Aorta (tissue), 5 donors: ENCODE data around the gene LRRC73. TPM values are rescaled to one million over a fixed set of nuclear protein-coding genes. Genes with fewer than 3 reads are reported as not detected.
"Not testable (repeated sequence)": the region's sequence is repeated elsewhere in the genome, so short reads cannot be mapped to it uniquely, and the experiment has no call there.

Source experiments
- ATAC-seq: fragments of 200-7000 bp; cut with Tn5 transposase; one replicate; pipeline ENCODE4 v1.9.1; 2022; ENCODE audit warnings: moderate library complexity; ENCODE audit not compliant: low FRiP score
- DNase-seq, 2 donors: peaks; one replicate each; pipeline ENCODE4 v3.0.0-alpha.2; 2020
- H3K27ac ChIP-seq, 2 donors: one replicate each; pipeline ENCODE4 v1.5.1; 2013; ENCODE audit warnings: low read length in 2 of 2, mild to moderate bottlenecking in 2 of 2, moderate library complexity in 2 of 2, control low read depth in 1 of 2, inconsistent platforms in 1 of 2, low read depth in 1 of 2
- H3K27me3 ChIP-seq, 2 donors: one replicate each; pipeline ENCODE4 v1.6.1; 2013; ENCODE audit warnings: control low read depth in 1 of 2, low read length in 1 of 2, mild to moderate bottlenecking in 1 of 2, moderate library complexity in 1 of 2; ENCODE audit not compliant: insufficient read depth in 2 of 2, control insufficient read depth in 1 of 2
- H3K36me3 ChIP-seq, 2 donors: one replicate each; pipeline ENCODE4 v1.6.1; 2013; ENCODE audit warnings: control low read depth in 1 of 2, low read length in 1 of 2, mild to moderate bottlenecking in 1 of 2; ENCODE audit not compliant: insufficient read depth in 2 of 2, control insufficient read depth in 1 of 2
- H3K4me1 ChIP-seq, 2 donors: one replicate each; pipeline ENCODE4 v1.6.1; 2013; ENCODE audit warnings: low read length in 2 of 2, control low read depth in 1 of 2, mild to moderate bottlenecking in 1 of 2, moderate library complexity in 1 of 2; ENCODE audit not compliant: insufficient read depth in 2 of 2, control insufficient read depth in 1 of 2
- H3K4me3 ChIP-seq, 2 donors: one replicate each; pipeline ENCODE4 v1.5.1; 2013; ENCODE audit warnings: low read length in 2 of 2, control low read depth in 1 of 2, mild to moderate bottlenecking in 1 of 2
- H3K9me3 ChIP-seq: one replicate; pipeline ENCODE4 v1.6.1; 2013; ENCODE audit warnings: mild to moderate bottlenecking, low read length; ENCODE audit not compliant: control insufficient read depth
- WGBS, 2 donors: extraction: QIAGEN DNeasy Blood & Tissue Kit; methylation state at CpG; one replicate each; pipeline ENCODE4 v1.1.7; 2013; 5-methylcytosine and 5-hydroxymethylcytosine counted together
- intact Hi-C, 2 donors: fragments of 100-400 bp; cut with DNase I; formaldehyde crosslinking; loops; one replicate each; pipeline versions ENCODE4 v1.14.2 to v1.15.0; 2022
- polyA plus RNA-seq, 2 donors: library from polyadenylated mRNA; stranded (reverse); fragments of 200-250 nt; gene quantifications; one replicate each; pipeline ENCODE4 v1.2.3, GENCODE V29; 2013
- total RNA-seq, 2 donors: library from RNA; stranded (reverse); fragmentation: NEBNext Ultra II Directional; extraction: Animal tissue kit (Norgen Biotek cat#: 25700); gene quantifications; one replicate each; pipeline ENCODE4 v1.2.1, GENCODE V29; 2021
- donor health status: healthy with polysubstance abuse.
- donor health status: Bipolar disorder and iron deficiency.
- donor health status: DM: no; HTN: no; CAD: no.
- donor health status: DM: no; HTN: no; CAD: no.
- donor health status: DM: yes; HTN: yes; CAD: no.

LRRC73 gene
- total and polyA plus RNA-seq, 4 donors: 0.39 to 1.6 (median 0.56) TPM

DNA sequence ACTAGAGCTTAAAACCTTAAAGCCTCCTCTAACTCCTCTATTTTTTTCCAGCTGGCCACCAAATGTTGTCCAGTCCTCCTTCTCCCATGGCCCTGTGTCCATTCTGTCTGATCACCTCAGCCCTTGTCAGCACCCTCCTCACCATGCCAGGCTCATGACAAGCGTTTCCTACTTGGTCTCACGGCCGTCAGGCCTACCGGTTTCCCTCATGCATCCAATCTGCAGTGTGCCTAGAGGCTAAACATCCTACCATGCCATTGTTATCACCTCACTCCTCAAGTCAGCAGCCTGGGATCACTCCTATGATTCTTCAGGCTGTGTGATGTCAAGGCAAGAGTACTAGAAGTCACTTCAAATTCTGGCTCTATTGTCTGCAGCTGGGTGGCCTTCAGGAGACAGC is 42.4 kb downstream of the LRRC73 start:
- intact Hi-C loops: no loop called here
- Histone ChIP-seq H3K27me3 (no peaks in the 10 kb centered on the region), H3K4me3 (no peak overlapping the region), H3K27ac (no peak overlapping the region), H3K36me3 (no peaks in the 10 kb centered on the region), H3K4me1 (no peaks in the 10 kb centered on the region), H3K9me3 (no peaks in the 10 kb centered on the region)
- 69 to 72% methylated on average over 4 of the region's 4 CpGs for WGBS, 2 donors
- DNase-seq: no peak
- no peak for ATAC-seq

DNA sequence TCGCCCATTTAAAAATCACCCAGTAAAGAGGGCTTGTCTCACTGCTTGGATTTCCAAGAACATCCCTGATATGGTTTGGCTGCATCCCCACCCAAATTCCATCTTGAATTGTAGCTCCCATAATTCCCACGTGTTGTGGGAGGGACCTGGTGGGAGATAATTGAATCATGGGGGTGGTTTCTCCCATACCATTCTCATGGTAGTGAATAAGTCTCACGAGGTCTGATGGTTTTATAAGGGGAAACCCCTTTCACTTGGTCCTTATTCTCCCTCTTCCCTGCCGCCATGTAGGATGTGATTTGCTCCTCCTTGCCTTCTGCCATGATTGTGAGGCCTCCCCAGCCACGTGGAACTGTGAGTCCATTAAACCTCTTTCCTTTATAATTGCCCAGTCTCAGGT is 42.9 kb downstream of the LRRC73 start:
- H3K4me3 ChIP-seq, H3K27me3 ChIP-seq, intact Hi-C loops, H3K27ac ChIP-seq, H3K36me3 ChIP-seq, H3K9me3 ChIP-seq, ATAC-seq, DNase-seq, H3K4me1 ChIP-seq: not testable (repeated sequence)
- 68% methylated on average over 5 of the region's 5 CpGs for WGBS, 2 donors

DNA sequence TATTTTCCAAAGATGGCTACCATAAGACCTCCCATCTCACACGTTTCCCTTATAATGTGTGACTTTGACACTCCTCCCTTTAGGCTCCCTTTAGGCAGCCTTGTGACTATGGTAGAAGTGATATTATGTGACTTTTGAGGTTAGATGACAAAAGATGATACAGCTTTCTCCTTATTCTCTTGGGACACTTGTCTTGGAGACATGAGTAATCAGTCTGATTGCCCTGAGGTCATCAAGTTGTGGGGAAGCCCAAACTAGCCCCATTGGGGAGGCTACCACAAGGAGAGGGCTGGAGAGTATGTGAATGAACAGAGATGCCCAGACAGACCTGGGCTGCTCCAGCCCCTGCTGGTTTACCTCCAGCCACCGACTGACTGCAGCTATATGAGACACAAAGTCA is 44.2 kb downstream of the LRRC73 start:
- H3K4me1 ChIP-seq: no peaks in the 10 kb centered on the region
- no peaks in the 10 kb centered on the region for H3K27me3 ChIP-seq
- ATAC-seq: no peak
- no peak for DNase-seq
- intact Hi-C loops: no loop called here
- H3K27ac ChIP-seq: no peak overlapping the region
- H3K9me3 ChIP-seq: no peaks in the 10 kb centered on the region
- H3K4me3 ChIP-seq: no peak overlapping the region
- WGBS, 2 donors: 62 to 63% methylated on average over 2 of the region's 2 CpGs
- H3K36me3 ChIP-seq: no peaks in the 10 kb centered on the region

DNA sequence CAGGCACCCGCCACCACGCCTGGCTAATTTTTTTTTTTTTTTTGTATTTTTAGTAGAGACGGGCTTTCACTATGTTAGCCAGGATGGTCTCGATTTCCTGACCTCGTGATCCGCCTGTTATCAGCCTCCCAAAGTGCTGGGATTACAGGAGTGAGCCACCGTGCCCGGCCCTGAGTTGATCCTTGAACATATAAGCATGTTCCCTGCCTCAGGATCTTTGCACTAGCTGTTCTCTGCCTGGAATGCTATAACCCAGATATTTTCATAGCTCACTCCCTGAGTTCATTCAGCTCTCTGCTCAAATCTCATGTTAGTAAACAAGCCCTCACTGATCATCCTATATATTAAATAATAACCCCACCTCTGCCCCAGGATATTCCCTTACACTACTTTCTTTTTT is 45.8 kb downstream of the LRRC73 start:
- ATAC-seq (no peak), DNase-seq (no peak)
- Histone ChIP-seq H3K4me3 (no peak overlapping the region), H3K27ac (no peak overlapping the region), H3K9me3 (no peaks in the 10 kb centered on the region), H3K27me3 (no peaks in the 10 kb centered on the region), H3K36me3 (no peaks in the 10 kb centered on the region), H3K4me1 (no peaks in the 10 kb centered on the region)
- 79 to 81% methylated on average over 8 of the region's 8 CpGs for WGBS, 2 donors
- intact Hi-C loops: no loop called here

DNA sequence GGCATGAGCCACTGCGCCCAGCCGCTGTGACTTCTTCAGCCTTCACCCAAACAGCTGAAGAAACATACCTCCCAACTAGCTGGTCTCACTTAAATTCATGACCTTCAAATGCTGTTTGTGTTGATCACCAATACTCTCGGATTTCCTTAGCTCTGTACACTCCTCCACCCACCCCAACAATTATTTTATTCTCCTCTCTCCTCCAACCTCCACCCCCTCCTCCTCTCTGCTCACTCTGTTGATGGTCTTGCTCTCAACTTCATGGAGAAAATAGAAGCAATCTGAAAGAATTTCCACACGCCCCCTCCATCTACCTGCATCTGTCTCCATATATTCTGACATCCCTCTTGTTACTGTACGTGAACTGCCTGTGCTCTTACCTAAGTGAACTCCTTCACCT is 48.2 kb downstream of the LRRC73 start:
- Histone ChIP-seq H3K4me3 (no peak overlapping the region), H3K27me3 (no peaks in the 10 kb centered on the region), H3K27ac (no peak overlapping the region), H3K9me3 (no peaks in the 10 kb centered on the region), H3K36me3 (no peaks in the 10 kb centered on the region), H3K4me1 (no peaks in the 10 kb centered on the region)
- no peak for ATAC-seq
- 58% methylated on average over 5 of the region's 5 CpGs for WGBS, 2 donors
- intact Hi-C loops: no loop called here
- DNase-seq: no peak

DNA sequence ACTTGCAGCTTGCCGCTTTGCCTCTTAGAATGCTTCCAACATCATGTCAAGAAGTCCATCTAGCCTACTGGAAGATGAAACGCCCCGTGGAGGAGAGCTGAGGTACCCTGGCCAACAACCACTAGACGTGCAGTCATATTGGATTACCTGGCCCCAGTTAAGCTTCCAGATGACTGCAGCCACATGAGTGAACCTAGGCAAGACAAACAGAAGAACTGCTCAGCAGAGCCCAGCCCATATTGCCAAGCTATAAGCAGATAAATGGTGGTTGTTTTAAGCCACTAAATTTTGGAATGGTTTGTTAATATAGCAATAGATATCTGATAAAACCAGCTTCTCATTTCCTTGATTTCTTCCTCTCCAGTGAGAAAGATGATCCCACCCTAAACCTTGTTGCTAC is 50.1 kb downstream of the LRRC73 start:
- no peaks in the 10 kb centered on the region for H3K4me1 ChIP-seq
- H3K36me3 ChIP-seq: no peaks in the 10 kb centered on the region
- intact Hi-C loops: no loop called here
- no peaks in the 10 kb centered on the region for H3K9me3 ChIP-seq
- H3K27me3 ChIP-seq: no peaks in the 10 kb centered on the region
- ATAC-seq (no peak), DNase-seq (no peak)
- H3K27ac ChIP-seq: no peak overlapping the region
- 61 to 68% methylated on average over 4 of the region's 4 CpGs for WGBS, 2 donors
- no peak overlapping the region for H3K4me3 ChIP-seq

DNA sequence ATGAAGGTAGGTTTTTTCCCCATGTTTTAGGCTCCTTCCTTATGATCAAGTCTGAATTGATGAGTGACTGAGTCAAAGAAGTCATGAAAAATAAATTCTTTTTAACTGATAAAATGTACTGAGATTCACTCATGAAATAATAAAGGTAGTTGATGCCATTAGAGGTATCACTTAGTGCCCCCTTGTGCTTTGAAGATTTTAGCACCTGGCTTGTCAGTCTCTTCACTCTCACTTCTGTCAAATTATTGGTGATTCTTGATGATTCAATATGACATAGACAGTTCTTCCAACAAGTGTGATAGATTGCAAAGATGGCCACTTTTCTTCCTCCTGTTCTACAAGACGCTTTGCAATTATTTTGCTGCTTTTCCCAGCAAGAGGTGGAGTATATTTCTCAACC is 50.6 kb downstream of the LRRC73 start:
- Histone ChIP-seq H3K4me1 (no peaks in the 10 kb centered on the region), H3K27ac (no peak overlapping the region), H3K9me3 (no peaks in the 10 kb centered on the region), H3K36me3 (no peaks in the 10 kb centered on the region), H3K27me3 (no peaks in the 10 kb centered on the region), H3K4me3 (no peak overlapping the region)
- 67 to 73% methylated on average over 1 of the region's 1 CpG for WGBS, 2 donors
- DNase-seq (no peak), ATAC-seq (no peak)
- intact Hi-C loops: no loop called here

DNA sequence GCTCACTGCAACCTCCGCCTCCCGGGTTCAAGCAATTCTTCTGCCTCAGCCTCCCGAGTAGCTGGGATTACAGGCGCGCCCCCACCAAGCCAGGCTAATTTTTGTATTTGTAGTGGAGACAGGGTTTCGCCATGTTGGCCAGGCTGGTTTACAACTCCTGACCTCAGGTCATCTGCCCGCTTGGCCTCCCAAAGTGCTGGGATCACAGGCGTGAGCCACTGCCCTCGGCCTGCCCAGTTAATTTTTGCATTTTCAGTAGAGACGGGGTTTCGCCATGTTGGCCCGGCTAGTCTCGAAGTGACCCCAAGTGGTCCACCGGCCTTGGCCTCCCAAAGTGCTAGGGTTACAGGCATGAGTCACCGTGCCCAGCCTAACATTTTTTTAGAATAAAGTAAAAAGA is 52.0 kb downstream of the LRRC73 start:
- H3K4me1 ChIP-seq, DNase-seq, H3K27ac ChIP-seq, H3K9me3 ChIP-seq, H3K4me3 ChIP-seq, H3K27me3 ChIP-seq, ATAC-seq, H3K36me3 ChIP-seq, intact Hi-C loops: not testable (repeated sequence)
- 95% methylated on average over 15 of the region's 15 CpGs for WGBS, 2 donors

DNA sequence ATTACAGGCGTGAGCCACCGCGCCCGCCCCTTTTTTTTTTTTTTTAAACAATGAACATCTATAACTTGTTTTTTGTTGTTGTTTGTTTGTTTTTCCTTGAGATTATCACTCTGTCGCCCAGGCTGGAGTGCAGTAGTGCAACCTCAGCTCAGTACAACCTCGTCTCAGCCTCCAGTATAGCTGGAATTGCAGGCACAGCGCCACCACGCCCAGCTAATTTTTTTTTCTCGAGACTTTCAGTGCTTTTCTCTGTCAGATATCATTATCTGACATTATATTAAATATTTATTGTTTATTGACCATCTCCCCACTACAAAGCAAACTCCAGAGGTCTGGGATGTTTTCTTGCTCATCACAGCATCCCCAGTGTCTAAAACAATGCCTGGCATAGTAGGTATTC is 52.5 kb downstream of the LRRC73 start:
- H3K27ac ChIP-seq: no peak overlapping the region
- no peaks in the 10 kb centered on the region for H3K36me3 ChIP-seq
- 63 to 71% methylated on average over 9 of the region's 9 CpGs for WGBS, 2 donors
- intact Hi-C loops: no loop called here
- DNase-seq (peak in 1 of 2 donors; percentile 11), ATAC-seq (no peak)
- H3K27me3 ChIP-seq: no peaks in the 10 kb centered on the region
- no peak overlapping the region for H3K4me3 ChIP-seq
- no peaks in the 10 kb centered on the region for H3K4me1 ChIP-seq
- no peaks in the 10 kb centered on the region for H3K9me3 ChIP-seq
